Activated T-helper 2 cell treated with anti-CD3 and anti-CD28 coated beads, Interferon-gamma antibody, Interleukin-2, Interleukin-4, amounts not matched to agents 10 μg/mL and 5 μg/mL and 100 μg/mL, durations not matched to agents 14 hours and 24 hours and 36 hours (primary cell): ENCODE results near the gene CLCN3. TPM values are rescaled to one million over a fixed set of nuclear protein-coding genes. Genes with fewer than 3 reads are reported as not detected.
"Not testable (repeated sequence)": the region's sequence is repeated elsewhere in the genome, so short reads cannot be mapped to it uniquely, and the experiment has no call there.

Source experiments
- DNase-seq: peaks from one replicate; pipeline ENCODE4 v3.0.0; 2021; ENCODE audit warnings: low spot score
- H3K27ac Mint-ChIP-seq: one replicate; pipeline ENCODE4 v1.8.0; 2021; ENCODE audit warnings: mixed read lengths
- H3K27me3 Mint-ChIP-seq: one replicate; pipeline ENCODE4 v1.8.0; 2021; ENCODE audit warnings: low read depth, mixed read lengths
- H3K36me3 Mint-ChIP-seq: one replicate; pipeline ENCODE4 v1.8.0; 2021; ENCODE audit warnings: low read depth, mixed read lengths
- H3K4me1 Mint-ChIP-seq: one replicate; pipeline ENCODE4 v1.8.0; 2021; ENCODE audit warnings: low read depth, mixed read lengths
- H3K4me3 Mint-ChIP-seq: one replicate; pipeline ENCODE4 v1.8.0; 2021; ENCODE audit warnings: low read depth, mild to moderate bottlenecking, moderate library complexity, mixed read lengths
- H3K9me3 Mint-ChIP-seq: one replicate; pipeline ENCODE4 v1.8.0; 2021; ENCODE audit warnings: mixed read lengths
- intact Hi-C: fragments of 100-400 bp; cut with micrococcal nuclease; formaldehyde crosslinking; loops from one replicate; pipeline ENCODE4 v1.15.1; 2023
- total RNA-seq: library from RNA; stranded (reverse); gene quantifications from 2 replicates; pipeline ENCODE4 v1.2.3, GENCODE V29; 2022

Gene CLCN3
- total RNA-seq, 1 donor from 2014 or later, result 25.6 TPM

DNA sequence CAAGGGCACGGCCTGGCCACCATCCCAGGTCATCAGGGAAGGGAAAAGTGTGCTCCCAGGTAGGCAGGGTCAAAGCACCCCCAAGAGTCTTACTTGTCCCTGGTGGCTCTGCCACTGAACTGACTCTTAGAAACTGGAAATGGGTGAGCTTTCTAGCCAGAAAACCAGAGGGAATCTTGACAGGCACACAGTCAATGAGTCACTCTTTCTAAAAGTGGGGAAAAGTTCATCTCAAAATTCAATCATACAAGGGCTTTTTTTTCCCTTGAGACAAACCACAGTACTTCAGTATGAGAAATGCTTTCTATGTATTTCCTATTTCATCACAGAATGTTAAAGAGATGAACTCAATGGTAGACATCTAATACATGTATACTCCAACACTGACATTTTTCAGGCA is 124.9 kb downstream of the CLCN3 start:
- H3K36me3 Mint-ChIP-seq, result peaks cover 24% of the 10 kb centered on the region

GRCh38 chr4:169756971-169757574 is 136.7 kb downstream of the CLCN3 start:
- peaks cover 27% of the 10 kb centered on the region for H3K4me1 Mint-ChIP-seq

More for the DNA sequence above, 124.9 kb downstream of the CLCN3 start:
- peaks cover 1% of the 10 kb centered on the region for H3K4me1 Mint-ChIP-seq
- no peaks in the 10 kb centered on the region for H3K9me3 Mint-ChIP-seq
- H3K27me3 Mint-ChIP-seq, result no peaks in the 10 kb centered on the region
- intact Hi-C loops, result no loop called here
- no peak overlapping the region for H3K27ac Mint-ChIP-seq
- H3K4me3 Mint-ChIP-seq, result no peak overlapping the region
- no peak for DNase-seq

DNA sequence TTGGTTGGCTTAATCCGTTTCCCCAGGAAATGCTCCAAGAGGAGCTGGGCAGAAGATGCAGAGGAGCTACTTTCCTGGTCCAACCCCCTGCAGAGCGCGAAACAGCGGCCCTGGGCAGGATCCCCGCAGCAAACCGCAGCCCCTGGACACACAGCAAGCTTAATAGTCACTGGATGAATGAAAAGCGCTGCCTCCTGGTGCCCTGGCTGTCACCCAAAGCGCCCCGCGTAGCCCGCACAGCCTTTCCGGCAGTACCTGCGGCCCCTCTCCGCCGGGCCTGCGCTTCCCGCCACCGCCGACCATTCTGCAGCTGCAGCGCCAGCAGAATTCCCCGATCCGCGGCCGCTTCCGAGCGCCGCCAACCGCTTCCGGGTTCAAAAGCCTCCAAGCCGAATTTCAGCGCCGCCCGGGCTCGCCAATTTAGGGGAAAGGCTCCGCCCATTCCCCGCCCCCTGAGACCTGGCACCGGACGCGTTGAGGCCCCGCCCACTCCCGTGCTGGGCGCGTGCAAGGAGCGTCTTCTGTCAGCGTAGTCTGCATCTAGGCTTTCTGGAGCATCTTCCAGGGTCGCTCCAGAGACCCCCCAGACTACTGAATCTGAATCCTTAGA is 137.3 kb downstream of the CLCN3 start, which contains the start of gene HPF1:
Gene HPF1, minus strand, starts transcription at position 370 of the 610 bp plus-strand sequence. Its CDS starts 67 bp downstream, at position 303.
- intact Hi-C loops, result loop anchor here (1.0 to 5.0 kb wide), 3 partner anchors 97 to 270 kb away; partner anchors contain the start of genes MFAP3L and NEK1
- no peaks in the 10 kb centered on the region for H3K9me3 Mint-ChIP-seq
- H3K27me3 Mint-ChIP-seq, result peaks cover 11% of the 10 kb centered on the region
- DNase-seq, result peak; percentile 90
- no peaks in the 10 kb centered on the region for H3K36me3 Mint-ChIP-seq
- H3K4me1 Mint-ChIP-seq, result peaks cover 27% of the 10 kb centered on the region
- H3K27ac Mint-ChIP-seq, result peak within 1 kb of the TSS; percentile 67
- peak within 1 kb of the TSS; percentile 91 for H3K4me3 Mint-ChIP-seq

More at GRCh38 chr4:169756971-169757574, 136.7 kb downstream of the CLCN3 start:
- intact Hi-C loops, result loop anchor here (1.0 to 5.0 kb wide), 3 partner anchors 97 to 270 kb away; partner anchors contain the start of genes MFAP3L and NEK1
- H3K27me3 Mint-ChIP-seq, result peaks cover 11% of the 10 kb centered on the region
- H3K36me3 Mint-ChIP-seq, result peaks cover 5% of the 10 kb centered on the region
- no peaks in the 10 kb centered on the region for H3K9me3 Mint-ChIP-seq
- H3K4me3 Mint-ChIP-seq, result peak overlapping the region; percentile 91
- peak overlapping the region; percentile 10 for H3K27ac Mint-ChIP-seq
- DNase-seq, result no peak

- Mint-ChIP-seq H3K27me3 (peaks cover 17% of the 10 kb centered on the region), H3K9me3 (no peaks in the 10 kb centered on the region), H3K4me1 (peaks cover 27% of the 10 kb centered on the region), H3K27ac (peak overlapping the region; percentile 67), H3K4me3 (peak overlapping the region; percentile 74), H3K36me3 (no peaks in the 10 kb centered on the region)
- intact Hi-C loops, result loop anchor here (5.0 kb wide), 1 partner anchor 269 kb away; the partner anchor contains the start of gene MFAP3L
- DNase-seq, result no peak
Observed at GRCh38 chr4:169758401-169758962, 138.1 kb downstream of the CLCN3 start.

DNA sequence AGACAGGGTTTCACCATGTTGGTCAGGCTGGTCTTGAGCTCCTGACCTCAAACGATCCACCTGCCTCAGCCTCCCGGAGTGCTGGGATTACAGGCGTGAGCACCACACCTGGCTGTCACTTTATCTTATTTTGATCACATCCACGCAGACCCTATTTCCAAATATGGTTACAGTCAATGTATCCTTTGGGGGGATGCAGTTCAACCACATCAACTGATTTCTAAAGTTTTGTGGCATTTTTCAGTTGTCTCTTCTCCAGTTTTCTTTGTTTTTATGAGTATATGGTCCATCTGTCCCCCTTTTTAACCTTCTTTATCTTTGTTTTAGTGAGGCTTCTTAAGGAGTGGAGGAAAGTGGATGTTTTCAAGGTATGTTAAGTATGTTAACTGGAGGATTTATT is 141.5 kb downstream of the CLCN3 start:
- DNase-seq, result no peak
- Mint-ChIP-seq H3K36me3 (no peaks in the 10 kb centered on the region), H3K27me3 (peaks cover 26% of the 10 kb centered on the region), H3K4me3 (no peak overlapping the region), H3K9me3 (no peaks in the 10 kb centered on the region), H3K27ac (no peak overlapping the region), H3K4me1 (peaks cover 10% of the 10 kb centered on the region)
- intact Hi-C loops, result no loop called here

- no peak overlapping the region for H3K27ac Mint-ChIP-seq
- peaks cover 3% of the 10 kb centered on the region for H3K4me1 Mint-ChIP-seq
- no peak for DNase-seq
- peaks cover 21% of the 10 kb centered on the region for H3K27me3 Mint-ChIP-seq
- intact Hi-C loops, result no loop called here
- H3K4me3 Mint-ChIP-seq, result no peak overlapping the region
- no peaks in the 10 kb centered on the region for H3K9me3 Mint-ChIP-seq
- H3K36me3 Mint-ChIP-seq, result no peaks in the 10 kb centered on the region
Observed at GRCh38 chr4:169765835-169766234, 145.5 kb downstream of the CLCN3 start.

- Mint-ChIP-seq H3K9me3 (no peaks in the 10 kb centered on the region), H3K4me3 (no peak overlapping the region), H3K27ac (no peak overlapping the region), H3K36me3 (no peaks in the 10 kb centered on the region), H3K27me3 (peaks cover 25% of the 10 kb centered on the region), H3K4me1 (peaks cover 5% of the 10 kb centered on the region)
- DNase-seq, result no peak
- intact Hi-C loops, result no loop called here
Observed at GRCh38 chr4:169766741-169767140, 146.4 kb downstream of the CLCN3 start.

- Mint-ChIP-seq H3K4me1 (peaks cover 5% of the 10 kb centered on the region), H3K36me3 (no peaks in the 10 kb centered on the region), H3K9me3 (no peaks in the 10 kb centered on the region), H3K27me3 (peaks cover 18% of the 10 kb centered on the region), H3K27ac (no peak overlapping the region), H3K4me3 (no peak overlapping the region)
- intact Hi-C loops, result no loop called here
- no peak for DNase-seq
Observed at GRCh38 chr4:169768385-169768784, 148.0 kb downstream of the CLCN3 start.

DNA sequence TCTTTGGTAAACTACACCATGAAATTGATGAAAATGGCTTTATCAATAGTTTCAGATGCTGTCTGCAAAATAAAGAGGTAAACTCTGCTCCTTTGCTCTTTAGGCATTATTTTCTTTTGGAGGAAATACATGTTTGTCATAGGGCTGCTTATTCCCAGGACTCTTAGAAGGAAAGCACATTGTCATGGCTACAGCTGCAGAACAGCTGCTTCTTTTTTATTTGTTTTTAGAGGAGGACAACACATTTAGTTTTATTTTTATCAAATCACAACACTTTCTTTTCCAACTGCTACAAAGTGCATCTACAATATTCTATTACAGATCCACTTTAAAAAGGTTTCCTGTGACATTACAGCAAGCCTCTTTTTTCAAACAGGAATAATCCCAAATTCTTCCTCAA is 150.0 kb downstream of the CLCN3 start:
- DNase-seq, result no peak
- H3K27ac Mint-ChIP-seq, result no peak overlapping the region
- H3K9me3 Mint-ChIP-seq, result no peaks in the 10 kb centered on the region
- H3K36me3 Mint-ChIP-seq, result no peaks in the 10 kb centered on the region
- no peak overlapping the region for H3K4me3 Mint-ChIP-seq
- H3K27me3 Mint-ChIP-seq, result peaks cover 23% of the 10 kb centered on the region
- peaks cover 5% of the 10 kb centered on the region for H3K4me1 Mint-ChIP-seq
- intact Hi-C loops, result no loop called here

DNA sequence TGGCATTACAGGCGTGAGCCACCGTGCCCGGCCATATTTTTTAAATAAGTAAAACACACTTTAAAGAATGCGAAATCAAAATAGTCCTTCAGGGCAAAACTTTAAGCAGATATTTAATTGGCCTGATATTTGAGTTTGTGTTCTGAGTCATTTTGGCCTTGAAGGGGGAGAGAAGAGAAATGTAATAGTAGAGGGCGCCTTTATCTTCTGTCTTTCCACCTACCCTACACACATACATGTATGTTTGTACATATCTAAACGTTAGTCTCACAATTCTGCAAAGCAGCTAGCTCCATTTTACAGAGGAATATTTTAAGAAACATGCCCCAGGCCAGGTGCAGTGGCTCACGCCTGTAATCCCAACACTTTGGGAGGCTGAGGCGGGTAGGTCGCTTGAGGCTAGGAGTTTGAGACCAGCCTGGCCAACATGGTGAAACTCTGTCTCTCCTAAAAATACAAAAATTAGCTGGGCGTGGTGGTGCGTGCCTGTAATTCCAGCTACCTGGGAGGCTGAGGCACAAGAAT is 151.2 kb downstream of the CLCN3 start:
- intact Hi-C loops, H3K27ac Mint-ChIP-seq, H3K9me3 Mint-ChIP-seq, H3K4me1 Mint-ChIP-seq, H3K4me3 Mint-ChIP-seq, H3K36me3 Mint-ChIP-seq, DNase-seq: not testable (repeated sequence)
- peaks cover 26% of the 10 kb centered on the region for H3K27me3 Mint-ChIP-seq

Other genes starting within 250 kb of the CLCN3 start
- 9.4 and 11.1 TPM in 2 replicates for gene NEK1, start 8.0 kb upstream of the CLCN3 start, total RNA-seq
- 23.6 and 24.1 TPM in 2 replicates for gene HPF1, start 137.4 kb downstream of the CLCN3 start, total RNA-seq